Measurements from ENCODE around the gene GNG14. TPM values are rescaled to one million over a fixed set of nuclear protein-coding genes. Genes with fewer than 3 reads are reported as not detected.

GNG14 gene
- total and polyA plus RNA-seq, 10 of the 15 experiments (the other 5 are each of a cell fraction or from before 2014, with no cell fraction given): not detected

DNA sequence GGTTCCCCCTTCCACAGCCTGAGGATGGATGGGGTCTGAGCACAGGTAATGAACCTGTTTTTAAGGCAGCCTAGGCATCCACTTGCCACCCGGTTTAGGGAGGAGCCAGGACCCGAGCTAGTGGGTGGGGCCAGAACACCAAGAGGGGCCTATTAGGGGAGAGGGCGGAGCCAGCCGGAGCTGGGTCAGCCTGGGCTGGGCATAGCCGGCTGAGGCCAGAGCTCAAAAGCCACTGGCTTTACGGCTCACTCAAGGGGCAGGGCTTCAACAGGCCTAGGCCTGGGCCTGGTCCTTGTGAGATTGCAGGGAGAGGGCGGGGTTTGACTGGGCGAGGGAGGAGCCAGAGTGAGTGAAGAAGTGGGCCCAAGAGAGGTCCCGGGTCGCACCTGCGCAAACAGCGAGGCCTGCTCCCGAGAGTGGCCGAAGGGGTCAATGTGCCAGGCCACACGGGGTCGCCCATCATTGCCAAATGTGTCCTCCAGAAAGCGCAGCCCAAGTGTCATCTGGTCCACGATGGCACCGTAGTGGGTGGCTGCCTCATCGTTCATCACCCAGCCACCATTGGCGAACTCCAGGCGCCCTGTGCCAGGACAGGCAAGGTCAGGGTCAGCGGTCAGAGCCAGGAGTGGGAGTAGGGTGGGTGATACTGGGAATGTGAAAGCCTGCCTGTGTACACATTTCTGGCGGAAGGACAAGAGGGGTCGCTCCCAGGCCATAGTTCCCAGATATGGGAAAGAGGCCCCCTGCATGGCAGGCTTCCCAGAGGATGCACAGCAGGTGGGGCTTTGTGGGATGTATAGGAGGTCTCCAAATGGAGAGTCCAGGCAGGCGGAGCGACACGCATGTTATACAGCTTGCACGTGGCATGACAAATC is 23.2 kb upstream of the GNG14 start (continued):
- TF ChIP-seq PBX3 (IDR thresholded peaks at IDR 0.05; ENCODE audit: insufficient replicate concordance, low read depth, low read length): peak; percentile 7
- 0 out of 3 replicates have a peak, but pooled peaks of 1 of the 2 experiments have one; percentile 9 for TF ChIP-seq EGR1 (IDR thresholded peaks at IDR 0.05; ENCODE audit: borderline replicate concordance in 1 of 2, low read depth in 2 of 2, low read length in 2 of 2)
- 0 out of 2 replicates have a peak, but pooled peaks have one; percentile 21 for TF ChIP-seq DPF2 (IDR thresholded peaks at IDR 0.05)

GRCh38 chr19:12665281-12665573 is 22.6 kb upstream of the GNG14 start:
- ChIA-PET CTCF (interaction anchor here (1.0 to 3.6 kb wide), 4 partner anchors 12 to 106 kb away, joined by 3 to 13 read pairs (median 8); no protein-coding TSS in a partner anchor), POLR2A (interaction anchor here (0.5 to 2.3 kb wide), 5 partner anchors 17 to 133 kb away, joined by 3 to 15 read pairs (median 4); partner anchors contain the start of genes DHPS, TNPO2, ZNF490 and ZNF791), RAD21 (ENCODE audit: unreplicated experiment) (interaction anchor here (1.0 to 1.8 kb wide), 3 partner anchors 53 to 741 kb away, joined by 3 to 4 read pairs (median 4); partner anchors contain the start of gene GET3), SMC1A (ENCODE audit: uncharacterized antibody, unreplicated experiment) (interaction anchor here (1.1 to 2.4 kb wide), 3 partner anchors 12 to 55 kb away, joined by 3 to 10 read pairs (median 8); partner anchors contain the start of genes ZNF490 and ZNF791)
- Histone ChIP-seq H4K20me1 (ENCODE audit: control insufficient read depth, insufficient read depth) (no peaks in the 10 kb centered on the region), H3K36me3 (ENCODE audit: control insufficient read depth in 2 of 2, insufficient read depth in 2 of 2, low read length in 1 of 2) (peaks cover 18 to 23% of the 10 kb centered on the region in 2 experiments), H3K4me2 (ENCODE audit: control insufficient read depth, insufficient read depth) (peak overlapping the region; percentile 99), H3K9me3 (replicated peaks; ENCODE audit: control insufficient read depth, insufficient read depth, low read length) (no peaks in the 10 kb centered on the region), H3K4me3 (peak overlapping the region; percentile 91), H3K27ac (ENCODE audit: control insufficient read depth, insufficient read depth) (peak overlapping the region; percentile 92), H3K4me1 (ENCODE audit: control insufficient read depth, insufficient read depth, low read length) (peaks cover 24% of the 10 kb centered on the region), H2AFZ (ENCODE audit: control insufficient read depth, low read depth, low read length) (peak overlapping the region; percentile 56), H3K9ac (ENCODE audit: control insufficient read depth, insufficient read depth, low read length) (peak overlapping the region; percentile 81), H3K27me3 (replicated peaks in 1 of 2; ENCODE audit: control insufficient read depth in 2 of 2, insufficient read depth in 2 of 2, low read length in 1 of 2) (no peaks in the 10 kb centered on the region), H3K79me2 (ENCODE audit: control insufficient read depth, insufficient read depth, low read length) (peaks cover 46% of the 10 kb centered on the region)
- intact Hi-C loops (cut with micrococcal nuclease; ENCODE audit: unreplicated experiment): loop anchor here (2.0 kb wide), 1 partner anchor 52 kb away; no protein-coding TSS in a partner anchor
- ATAC-seq (peak; percentile 73), DNase-seq (ENCODE audit: low read depth, low spot score) (peak; percentile 61), FAIRE-seq (peak; percentile 95)
- in situ Hi-C loops (cut with MboI): no loop called here
- BruUV-seq (replicated peaks): no TSS peak
- under 1% methylated on average over 10 of the region's 10 CpGs for WGBS (ENCODE audit: insufficient coverage, insufficient replicate concordance, low lambda C conversion rate, missing lambda C conversion rate)
- TF ChIP-seq ATF7 (IDR thresholded peaks at IDR 0.05; ENCODE audit: low read depth): no peak
- peak; percentile 66 for TF ChIP-seq ZNF687 (IDR thresholded peaks at IDR 0.05)
- TF ChIP-seq PML (IDR thresholded peaks at IDR 0.05; ENCODE audit: low read length): no peak
- no peak for TF ChIP-seq NFIC (IDR thresholded peaks at IDR 0.05; ENCODE audit: low read depth, low read length)
- no peak for TF ChIP-seq HDAC2 (IDR thresholded peaks at IDR 0.05)
- TF ChIP-seq ZSCAN29 (IDR thresholded peaks at IDR 0.05): no peak
- TF ChIP-seq TAF1 (IDR thresholded peaks at IDR 0.05; ENCODE audit: borderline replicate concordance, low read depth, low read length): 0 out of 2 replicates have a peak, but pooled peaks have one; percentile 28
- no peak for TF ChIP-seq SRF (IDR thresholded peaks at IDR 0.05; ENCODE audit: low read depth in 2 of 2, low read length in 2 of 2)
